ENCODE measurements around the gene MMP24. TPM values are rescaled to one million over a fixed set of nuclear protein-coding genes. Genes with fewer than 3 reads are reported as not detected.

The MMP24 gene
- total and polyA plus RNA-seq, 8 donors, result 0.15 to 6.2 (median 1.6) TPM; not detected in 2

DNA sequence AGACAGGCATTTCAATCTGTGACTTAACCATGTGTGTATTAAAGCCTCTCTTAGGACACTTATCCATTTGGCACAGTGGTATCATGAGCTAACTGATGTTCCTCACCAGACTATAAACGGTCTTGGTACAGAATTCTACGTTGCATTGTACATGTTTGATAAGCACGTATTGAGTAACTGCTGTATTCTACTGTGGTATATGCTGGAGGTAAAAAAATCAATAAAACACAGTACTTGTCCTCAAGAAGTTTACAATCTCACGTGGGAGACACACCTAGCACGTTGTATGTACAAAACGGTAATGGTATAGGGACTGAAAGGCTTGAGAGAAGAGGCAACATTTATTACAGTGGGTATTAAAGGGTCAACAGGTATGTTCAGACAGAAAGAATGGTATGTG, 98.9 kb downstream of the MMP24 start:
- Histone ChIP-seq H3K4me1 (peaks cover 5 to 40% (median 24%) of the 10 kb centered on the region in 4 donors), H3K27me3 (no peaks in the 10 kb centered on the region), H3K36me3 (peaks cover 0 to 3% (median 0%) of the 10 kb centered on the region in 4 donors), H3K27ac (peak overlapping the region in 3 of 5 donors; percentile 52 to 66 (median 63)), H3K9me3 (no peaks in the 10 kb centered on the region), H3K4me3 (no peak overlapping the region)
- DNase-seq, result no peak
- TF ChIP-seq POLR2AphosphoS5 (IDR thresholded peaks at IDR 0.05), result no peak
- TF ChIP-seq EP300 (IDR thresholded peaks at IDR 0.05), result no peak
- TF ChIP-seq POLR2A (IDR thresholded peaks at IDR 0.05), result no peak
- TF ChIP-seq, protein P1, sequence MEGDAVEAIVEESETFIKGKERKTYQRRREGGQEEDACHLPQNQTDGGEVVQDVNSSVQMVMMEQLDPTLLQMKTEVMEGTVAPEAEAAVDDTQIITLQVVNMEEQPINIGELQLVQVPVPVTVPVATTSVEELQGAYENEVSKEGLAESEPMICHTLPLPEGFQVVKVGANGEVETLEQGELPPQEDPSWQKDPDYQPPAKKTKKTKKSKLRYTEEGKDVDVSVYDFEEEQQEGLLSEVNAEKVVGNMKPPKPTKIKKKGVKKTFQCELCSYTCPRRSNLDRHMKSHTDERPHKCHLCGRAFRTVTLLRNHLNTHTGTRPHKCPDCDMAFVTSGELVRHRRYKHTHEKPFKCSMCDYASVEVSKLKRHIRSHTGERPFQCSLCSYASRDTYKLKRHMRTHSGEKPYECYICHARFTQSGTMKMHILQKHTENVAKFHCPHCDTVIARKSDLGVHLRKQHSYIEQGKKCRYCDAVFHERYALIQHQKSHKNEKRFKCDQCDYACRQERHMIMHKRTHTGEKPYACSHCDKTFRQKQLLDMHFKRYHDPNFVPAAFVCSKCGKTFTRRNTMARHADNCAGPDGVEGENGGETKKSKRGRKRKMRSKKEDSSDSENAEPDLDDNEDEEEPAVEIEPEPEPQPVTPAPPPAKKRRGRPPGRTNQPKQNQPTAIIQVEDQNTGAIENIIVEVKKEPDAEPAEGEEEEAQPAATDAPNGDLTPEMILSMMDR (IDR thresholded peaks at IDR 0.05), result no peak
- intact Hi-C loops (cut with DNase I; ENCODE audit: low total_unique reads), result no loop called here
- WGBS, 5 donors, result 74 to 85% (median 82%) methylated on average over 6 of the region's 6 CpGs

DNA sequence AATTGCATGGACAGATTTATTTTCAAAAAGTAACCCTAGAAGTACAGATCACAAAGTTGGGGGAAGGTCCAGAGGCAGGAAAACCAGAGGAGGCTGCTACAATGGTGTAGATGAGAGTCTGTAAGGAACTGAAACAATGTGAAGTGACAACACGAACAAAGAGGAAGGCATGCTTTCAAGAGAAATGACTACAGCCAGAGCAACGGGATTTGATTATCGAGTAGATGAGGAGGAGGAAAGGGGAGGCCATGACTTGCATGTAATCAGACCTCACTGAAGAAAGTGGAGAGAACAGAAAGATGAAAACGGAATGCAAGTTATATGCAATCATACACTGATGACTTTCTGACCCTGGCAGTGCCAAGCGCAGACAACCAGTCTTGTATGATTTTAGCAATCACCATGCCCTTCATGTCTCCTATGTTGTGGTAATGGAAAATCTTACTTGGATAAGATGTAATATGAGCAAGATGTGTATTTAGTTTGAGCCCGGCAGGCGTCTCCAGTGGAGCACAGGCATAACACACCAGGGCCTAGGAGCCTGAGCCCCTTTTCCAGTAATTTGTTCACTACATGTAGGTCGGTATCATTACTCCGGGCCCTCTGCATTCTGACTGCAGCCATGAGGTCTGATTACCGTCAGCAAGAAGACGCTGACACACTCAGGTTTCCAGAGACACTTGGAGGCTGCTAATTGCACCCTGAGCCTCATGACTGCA, 99.7 kb downstream of the MMP24 start:
- Histone ChIP-seq H3K4me1 (peaks cover 5 to 36% (median 22%) of the 10 kb centered on the region in 4 donors), H3K27me3 (no peaks in the 10 kb centered on the region), H3K27ac (peak overlapping the region; percentile 52 to 80 (median 66)), H3K9me3 (no peaks in the 10 kb centered on the region), H3K36me3 (peaks cover 0 to 3% (median 0%) of the 10 kb centered on the region in 4 donors), H3K4me3 (no peak overlapping the region)
- DNase-seq, result peak; percentile 45 to 49
- TF ChIP-seq, protein P1 (IDR thresholded peaks at IDR 0.05), result no peak
- TF ChIP-seq EP300 (IDR thresholded peaks at IDR 0.05) (no peak), POLR2AphosphoS5 (IDR thresholded peaks at IDR 0.05) (peak; percentile 6 to 33 (median 14)), POLR2A (IDR thresholded peaks at IDR 0.05) (no peak)
- WGBS, 5 donors, result 54 to 69% (median 60%) methylated on average over 11 of the region's 11 CpGs
- intact Hi-C loops (cut with DNase I; ENCODE audit: low total_unique reads), result no loop called here

Small RNAs within 50 kb of the gene (small RNA-seq; reads per million reads assigned to genes)
- 0 reads per million in 4 donors for gene MT1P3
- 0 reads per million in 4 donors for gene RNA5SP483

Other genes starting within 250 kb of the MMP24 start
- 10 to 100 TPM; 26.3 to 89.0 (median 68.3) TPM for gene TRPC4AP, start 133.9 kb upstream of the MMP24 start, total RNA-seq
- gene TRPC4AP, start 133.9 kb upstream of the MMP24 start, polyA plus RNA-seq, result 10 to 100 TPM; 26.2 to 37.4 (median 29.6) TPM
- 10 to 100 TPM in 4 of 5 donors, 1 to 10 TPM in 1; 8.4 to 55.8 (median 15.8) TPM for gene EDEM2, start 79.4 kb upstream of the MMP24 start, total RNA-seq
- 10 to 100 TPM in 1 of 3 donors, 1 to 10 TPM in 2; 7.9 to 11.6 (median 9.2) TPM for gene EDEM2, start 79.4 kb upstream of the MMP24 start, polyA plus RNA-seq
- gene PROCR, start 54.6 kb upstream of the MMP24 start, total RNA-seq, result 10 to 100 TPM in 2 of 5 donors, 1 to 10 TPM in 3; 4.0 to 37.6 (median 7.8) TPM
- 10 to 100 TPM; 15.0 to 31.2 (median 27.6) TPM for gene PROCR, start 54.6 kb upstream of the MMP24 start, polyA plus RNA-seq
- gene MMP24OS, start 51.4 kb downstream of the MMP24 start, total RNA-seq, result 10 to 100 TPM; 16.2 to 70.7 (median 37.9) TPM
- 10 to 100 TPM; 27.3 to 82.4 (median 58.3) TPM for gene MMP24OS, start 51.4 kb downstream of the MMP24 start, polyA plus RNA-seq
- 10 to 100 TPM; 16.3 to 99.5 (median 88.9) TPM for gene EIF6, start 58.1 kb downstream of the MMP24 start, total RNA-seq
- gene EIF6, start 58.1 kb downstream of the MMP24 start, polyA plus RNA-seq, result 100 to 1,000 TPM; 123 to 163 (median 163) TPM
- not detected for gene FAM83C, start 65.7 kb downstream of the MMP24 start, total RNA-seq
- gene FAM83C, start 65.7 kb downstream of the MMP24 start, polyA plus RNA-seq, result 1 to 10 TPM in 1 of 3 donors, not detected in 2; 6.5 TPM
- 100 to 1,000 TPM in 1 of 5 donors, 10 to 100 TPM in 3, 1 to 10 TPM in 1; 9.3 to 194 (median 25.6) TPM for gene UQCC1, start 185.3 kb downstream of the MMP24 start, total RNA-seq
- 10 to 100 TPM; 13.9 to 27.7 (median 26.5) TPM for gene UQCC1, start 185.3 kb downstream of the MMP24 start, polyA plus RNA-seq
- gene GDF5, start 211.5 kb downstream of the MMP24 start, total RNA-seq, result under 1 TPM in 2 of 5 donors, not detected in 3; 0.18 to 0.58 TPM
- gene GDF5, start 211.5 kb downstream of the MMP24 start, polyA plus RNA-seq, result under 1 TPM in 1 of 3 donors, not detected in 2; 0.33 TPM
- 10 to 100 TPM in 3 of 5 donors, 1 to 10 TPM in 2; 2.9 to 51.3 (median 19.3) TPM for gene CEP250, start 228.9 kb downstream of the MMP24 start, total RNA-seq
- 1 to 10 TPM; 3.8 to 7.2 (median 6.6) TPM for gene CEP250, start 228.9 kb downstream of the MMP24 start, polyA plus RNA-seq